Activated CD8-positive, alpha-beta memory T cell treated with anti-CD3 and anti-CD28 coated beads for 36 hours (primary cell): ENCODE results near the gene TMEM134. TPM values are rescaled to one million over a fixed set of nuclear protein-coding genes. Genes with fewer than 3 reads are reported as not detected.

ENCODE experiments used
- CTCF ChIA-PET: fragments of 350-600 bp; sonication (Branson Sonifier 250); formaldehyde crosslinking; loops from one replicate; lab custom pipeline; 2021; ENCODE audit warnings: antibody characterized with exemption; lab: Charles Lee
- POLR2A ChIA-PET: fragments of 350-600 bp; sonication (Branson Sonifier 250); formaldehyde crosslinking; loops from one replicate; lab custom pipeline; 2021; ENCODE audit warnings: antibody characterized with exemption; lab: Charles Lee
- total RNA-seq, 2 experiments: library from RNA; stranded (reverse); gene quantifications; one replicate each; pipeline ENCODE4 v1.2.3, GENCODE V29; 2021

The TMEM134 gene
- total RNA-seq, 2 experiments from 2014 or later: 46.4 to 47.7 TPM

DNA sequence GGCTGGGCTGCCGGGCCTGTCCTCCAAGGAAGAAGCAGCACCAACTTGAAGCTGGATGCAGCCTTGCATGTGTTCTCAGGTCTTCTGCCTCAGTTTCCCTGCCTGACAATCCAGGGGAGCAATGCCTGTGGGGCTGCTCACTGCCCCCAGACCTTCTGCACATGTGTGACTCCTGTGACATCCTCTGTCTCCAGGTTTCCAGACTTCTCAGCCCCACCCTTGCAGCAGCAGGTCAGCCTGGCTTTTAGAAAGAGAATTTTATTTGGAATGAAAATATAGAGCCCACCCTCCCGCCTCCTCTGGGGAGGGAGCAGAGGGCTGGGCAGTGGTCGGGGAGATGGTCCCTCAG lies 31.3 kb downstream of the TMEM134 start:
- CTCF ChIA-PET: interaction anchor here (0.5 to 3.0 kb wide), 13 partner anchors 9 to 69 kb away, joined by 3 to 16 read pairs (median 4); partner anchors contain the start of genes PITPNM1, PPP1CA, RPS6KB2 and TMEM134
- POLR2A ChIA-PET: interaction anchor here (0.6 to 5.6 kb wide), 16 partner anchors 9 to 205 kb away, joined by 3 to 79 read pairs (median 9); partner anchors contain the start of genes AIP, CLCF1, PPP1CA and RAD9A

DNA sequence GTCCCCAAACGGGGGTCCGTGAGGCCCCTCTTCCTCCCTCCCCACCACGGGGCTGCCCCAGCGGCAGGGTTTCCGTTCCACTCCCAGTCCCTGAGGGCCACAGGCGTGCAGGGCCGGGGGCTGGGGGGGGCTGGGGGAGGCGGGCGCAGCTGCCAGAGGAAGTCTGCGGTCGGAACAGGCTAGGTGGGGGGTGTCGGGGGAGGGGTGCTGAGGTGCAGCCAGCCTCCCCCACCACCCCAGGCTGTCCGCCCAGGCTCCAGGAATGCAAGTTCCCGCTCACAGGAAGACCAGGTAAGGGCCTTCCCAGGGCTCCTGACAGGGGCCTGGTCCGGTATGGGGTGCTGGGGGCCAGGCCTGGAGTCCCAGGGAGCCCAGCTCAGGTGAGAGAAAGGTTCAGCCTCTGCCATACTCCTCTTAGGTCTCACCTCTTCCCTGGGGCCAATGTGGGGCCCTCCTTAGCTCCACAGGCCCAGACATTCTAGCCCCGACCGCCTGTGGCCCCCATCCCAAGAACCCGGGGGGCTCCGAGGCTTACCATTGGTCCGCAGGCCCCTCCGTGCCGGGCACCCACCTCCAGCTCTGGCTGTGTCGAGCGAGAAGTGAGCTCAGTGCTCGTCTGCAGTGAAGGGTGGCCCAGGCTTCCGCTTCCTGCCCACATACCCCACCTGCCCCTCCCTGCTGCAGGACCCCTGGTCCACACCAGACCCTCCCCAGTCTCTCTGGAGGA lies 31.8 kb downstream of the TMEM134 start, which contains the start of gene PTPRCAP:
PTPRCAP (minus strand) TSS at position 601 of the 727 bp plus-strand sequence; CDS start at position 538, 63 bp downstream.
- ChIA-PET POLR2A (interaction anchor here (0.6 to 5.6 kb wide), 17 partner anchors 8 to 205 kb away, joined by 3 to 79 read pairs (median 7); partner anchors contain the start of genes AIP, CLCF1, PPP1CA and RAD9A), CTCF (interaction anchor here (0.5 to 3.0 kb wide), 14 partner anchors 9 to 69 kb away, joined by 3 to 16 read pairs (median 4); partner anchors contain the start of genes PITPNM1, PPP1CA, RPS6KB2 and TMEM134)

DNA sequence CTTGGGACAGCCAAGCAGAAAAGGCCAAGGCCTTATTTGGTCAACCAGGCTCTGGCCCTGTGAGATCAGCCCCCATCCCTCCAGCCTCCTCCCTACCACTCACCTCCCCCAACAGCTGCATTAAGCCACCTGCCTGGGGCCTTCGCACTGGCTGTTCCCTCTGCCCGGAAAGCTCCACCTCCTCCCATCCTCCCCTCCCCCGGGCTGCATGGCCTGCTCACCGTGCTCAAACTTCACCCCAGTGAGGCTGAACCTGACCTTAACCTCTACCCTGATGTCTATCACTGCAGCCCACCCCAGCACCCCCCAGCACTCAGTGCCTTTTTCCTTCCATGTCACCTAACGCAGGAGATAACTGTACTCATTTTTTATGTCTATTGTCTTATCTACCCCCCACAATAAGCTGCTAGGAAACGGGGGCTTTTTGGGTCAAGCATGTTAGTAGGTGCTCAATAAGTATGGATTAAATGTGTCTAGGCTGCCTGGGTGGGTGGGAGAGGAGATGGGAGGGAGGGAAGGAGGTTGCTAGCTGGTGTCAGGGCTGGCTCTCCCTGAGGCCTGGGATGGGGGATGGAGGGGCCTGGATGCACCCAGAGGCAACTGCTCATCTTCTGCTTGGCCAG lies 32.5 kb downstream of the TMEM134 start:
- POLR2A ChIA-PET: interaction anchor here (0.8 to 5.6 kb wide), 12 partner anchors 8 to 49 kb away, joined by 3 to 79 read pairs (median 16); partner anchors contain the start of genes AIP, PPP1CA, RPS6KB2 and TBC1D10C

DNA sequence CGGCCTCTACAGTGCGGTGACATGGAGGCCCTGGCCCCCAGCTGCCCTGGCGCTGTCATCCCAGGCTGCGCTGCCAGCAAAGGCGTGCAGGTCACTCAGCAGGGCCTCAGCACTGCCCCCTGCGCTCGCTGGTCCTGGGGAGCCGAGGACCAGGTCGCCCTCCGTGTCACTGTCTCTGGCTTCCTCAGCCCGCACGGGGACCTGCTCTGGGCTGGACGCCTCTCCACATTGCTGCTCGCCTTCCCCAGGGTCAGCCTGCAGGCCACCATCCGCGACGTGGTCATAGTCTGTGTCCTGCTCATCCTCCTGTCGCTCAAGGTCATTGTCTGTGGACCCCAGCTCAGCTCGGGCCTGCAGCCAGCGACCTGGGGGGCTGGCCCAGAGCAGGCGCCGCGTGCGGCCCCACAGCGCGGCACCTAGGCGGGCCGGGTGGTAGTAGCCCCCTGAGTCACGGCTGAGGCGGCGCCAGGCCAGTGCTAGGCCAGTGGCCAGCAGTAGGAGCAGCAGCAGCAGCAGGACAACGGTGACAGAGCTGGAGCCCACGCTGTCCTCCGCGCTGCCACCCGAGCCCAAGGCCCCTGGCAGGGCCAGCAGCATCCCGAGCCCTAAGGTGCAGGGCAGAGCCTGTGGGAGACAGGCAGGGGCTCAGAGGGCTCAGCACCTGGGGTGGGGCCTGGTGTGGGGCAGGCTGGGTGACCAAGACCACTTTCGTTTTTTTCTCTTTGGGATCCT lies 33.2 kb downstream of the TMEM134 start:
- POLR2A ChIA-PET: interaction anchor here (1.2 to 5.6 kb wide), 8 partner anchors 9 to 50 kb away, joined by 7 to 79 read pairs (median 20); partner anchors contain the start of genes AIP, PPP1CA and TBC1D10C
- CTCF ChIA-PET: interaction anchor here (0.8 to 3.0 kb wide), 7 partner anchors 7 to 70 kb away, joined by 3 to 16 read pairs (median 6); partner anchors contain the start of genes PITPNM1, PPP1CA, RPS6KB2 and TMEM134

More for the DNA sequence above, 32.5 kb downstream of the TMEM134 start:
- CTCF ChIA-PET: interaction anchor here (0.8 to 3.0 kb wide), 10 partner anchors 8 to 69 kb away, joined by 3 to 16 read pairs (median 4); partner anchors contain the start of genes PITPNM1, PPP1CA, RPS6KB2 and TMEM134

DNA sequence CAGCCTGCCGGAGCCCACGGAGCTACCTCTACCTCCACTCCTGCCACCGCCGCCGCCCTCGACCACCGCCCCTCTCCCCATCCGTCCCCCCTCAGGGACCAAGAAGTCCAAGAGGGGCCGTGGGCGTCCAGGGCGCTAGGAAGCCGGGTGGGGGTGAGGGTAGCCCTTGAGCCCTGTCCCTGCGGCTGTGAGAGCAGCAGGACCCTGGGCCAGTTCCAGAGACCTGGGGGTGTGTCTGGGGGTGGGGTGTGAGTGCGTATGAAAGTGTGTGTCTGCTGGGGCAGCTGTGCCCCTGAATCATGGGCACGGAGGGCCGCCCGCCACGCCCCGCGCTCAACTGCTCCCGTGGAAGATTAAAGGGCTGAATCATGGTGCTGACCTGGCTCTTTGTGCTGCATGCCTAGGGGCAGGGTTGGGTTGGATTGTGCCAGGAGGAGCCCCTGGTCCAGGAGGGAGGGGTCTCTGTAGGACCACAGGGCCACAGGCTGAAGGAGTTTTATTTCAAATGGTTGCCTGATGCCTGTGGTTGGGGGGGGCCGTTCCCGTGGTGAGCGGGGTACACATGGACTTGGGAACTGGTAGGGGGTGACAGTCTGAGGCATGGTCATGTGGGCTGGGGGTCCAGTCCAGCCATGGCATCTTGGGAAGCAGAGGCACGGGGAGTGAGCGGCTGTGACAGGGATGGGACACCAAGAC lies 33.9 kb downstream of the TMEM134 start:
- POLR2A ChIA-PET: interaction anchor here (1.0 to 5.6 kb wide), 6 partner anchors 10 to 70 kb away, joined by 3 to 79 read pairs (median 17); partner anchors contain the start of genes AIP, PITPNM1 and TBC1D10C
- CTCF ChIA-PET: interaction anchor here (1.1 to 3.0 kb wide), 4 partner anchors 15 to 53 kb away, joined by 3 to 16 read pairs (median 4); partner anchors contain the start of gene PPP1CA

DNA sequence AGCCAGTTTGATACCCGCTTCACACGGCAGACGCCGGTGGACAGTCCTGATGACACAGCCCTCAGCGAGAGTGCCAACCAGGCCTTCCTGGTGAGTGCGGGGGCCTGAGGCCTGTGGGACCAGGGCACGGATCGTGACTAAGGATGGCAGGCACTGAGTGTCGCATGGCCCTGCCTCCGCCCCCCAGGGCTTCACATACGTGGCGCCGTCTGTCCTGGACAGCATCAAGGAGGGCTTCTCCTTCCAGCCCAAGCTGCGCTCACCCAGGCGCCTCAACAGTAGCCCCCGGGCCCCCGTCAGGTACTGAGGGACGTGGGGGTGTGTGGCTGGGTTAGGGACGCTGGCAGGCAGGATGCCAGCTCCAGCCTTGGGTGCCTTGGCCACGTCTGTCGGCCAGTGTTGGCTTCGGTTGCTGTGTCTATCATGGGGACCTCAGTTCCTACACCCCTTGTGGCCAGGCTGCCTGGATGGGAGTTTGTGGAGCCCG lies 34.6 kb downstream of the TMEM134 start:
- ChIA-PET POLR2A (interaction anchor here (0.7 to 5.6 kb wide), 6 partner anchors 10 to 71 kb away, joined by 3 to 79 read pairs (median 3); partner anchors contain the start of genes AIP and PITPNM1), CTCF (interaction anchor here (0.6 to 1.7 kb wide), 5 partner anchors 14 to 71 kb away, joined by 3 to 5 read pairs (median 5); partner anchors contain the start of genes PITPNM1 and PPP1CA)

DNA sequence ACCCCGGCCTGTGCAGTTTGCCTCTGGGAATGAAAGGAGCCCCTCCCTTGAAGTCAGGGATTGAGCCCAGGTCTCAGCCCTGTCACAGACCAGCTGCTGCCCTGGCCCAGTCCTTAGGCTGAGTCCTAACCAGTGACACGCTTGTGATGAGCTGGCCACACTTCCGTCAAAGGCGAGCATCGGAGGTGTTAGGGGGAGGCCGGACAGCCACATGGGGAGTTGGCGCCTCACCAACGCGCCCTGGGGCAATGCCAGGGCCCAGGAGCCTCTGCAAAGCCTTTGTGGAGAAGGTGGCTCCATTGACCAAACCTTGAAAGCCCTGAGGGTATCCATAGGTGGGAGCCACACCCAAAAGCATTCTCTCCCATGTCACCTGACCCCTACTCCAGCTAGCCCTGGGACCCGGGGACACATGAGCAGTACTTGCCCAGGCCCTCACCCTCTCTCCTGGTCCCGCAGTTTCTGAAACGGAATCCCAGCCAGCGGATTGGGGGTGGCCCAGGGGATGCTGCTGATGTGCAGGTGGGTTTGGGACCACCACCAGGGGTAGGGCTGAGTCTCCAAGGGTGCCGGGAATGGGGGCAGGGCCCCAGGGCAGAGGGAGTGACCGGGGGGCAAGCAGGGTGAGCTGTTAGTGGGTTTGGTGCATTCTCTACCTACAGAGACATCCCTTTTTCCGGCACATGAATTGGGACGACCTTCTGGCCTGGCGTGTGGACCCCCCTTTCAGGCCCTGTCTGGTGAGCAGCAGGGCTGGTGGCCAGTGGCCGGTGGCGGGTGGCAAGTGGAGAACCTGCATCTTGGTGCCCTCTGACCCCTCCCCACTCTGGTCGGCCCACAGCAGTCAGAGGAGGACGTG lies 35.3 kb downstream of the TMEM134 start:
- CTCF ChIA-PET: interaction anchor here (0.6 to 1.7 kb wide), 7 partner anchors 8 to 72 kb away, joined by 3 to 5 read pairs (median 4); partner anchors contain the start of genes PITPNM1 and PPP1CA
- POLR2A ChIA-PET: interaction anchor here (0.6 to 5.6 kb wide), 10 partner anchors 11 to 72 kb away, joined by 3 to 79 read pairs (median 3); partner anchors contain the start of genes AIP and PITPNM1

DNA sequence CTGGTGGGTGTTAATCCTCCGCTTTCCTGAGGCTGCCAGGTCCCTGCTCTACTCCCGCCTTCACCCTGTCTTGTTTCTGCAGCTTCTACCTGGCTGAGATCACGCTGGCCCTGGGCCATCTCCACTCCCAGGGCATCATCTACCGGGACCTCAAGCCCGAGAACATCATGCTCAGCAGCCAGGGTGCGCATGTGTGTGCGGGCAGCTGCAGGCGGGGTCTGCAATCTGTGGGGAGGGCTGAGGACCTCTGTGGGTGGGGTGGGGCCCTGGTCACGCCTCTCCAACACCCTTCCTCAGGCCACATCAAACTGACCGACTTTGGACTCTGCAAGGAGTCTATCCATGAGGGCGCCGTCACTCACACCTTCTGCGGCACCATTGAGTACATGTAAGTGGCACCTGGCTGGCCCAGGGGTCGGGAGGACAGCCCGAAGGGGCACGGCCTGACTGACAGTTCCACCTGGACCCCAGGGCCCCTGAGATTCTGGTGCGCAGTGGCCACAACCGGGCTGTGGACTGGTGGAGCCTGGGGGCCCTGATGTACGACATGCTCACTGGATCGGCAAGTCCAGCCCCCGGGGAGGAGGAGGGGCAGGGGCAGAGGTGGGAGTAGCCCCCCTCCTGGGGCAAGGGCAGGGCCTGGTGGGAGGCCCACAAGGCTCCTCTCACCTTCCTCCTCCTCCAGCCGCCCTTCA lies 36.2 kb downstream of the TMEM134 start:
- ChIA-PET CTCF (interaction anchor here (0.9 to 1.4 kb wide), 3 partner anchors 8 to 26 kb away, joined by 3 read pairs; no protein-coding TSS in a partner anchor), POLR2A (interaction anchor here (0.6 to 1.2 kb wide), 4 partner anchors 12 to 54 kb away, joined by 3 to 6 read pairs (median 3); no protein-coding TSS in a partner anchor)

DNA sequence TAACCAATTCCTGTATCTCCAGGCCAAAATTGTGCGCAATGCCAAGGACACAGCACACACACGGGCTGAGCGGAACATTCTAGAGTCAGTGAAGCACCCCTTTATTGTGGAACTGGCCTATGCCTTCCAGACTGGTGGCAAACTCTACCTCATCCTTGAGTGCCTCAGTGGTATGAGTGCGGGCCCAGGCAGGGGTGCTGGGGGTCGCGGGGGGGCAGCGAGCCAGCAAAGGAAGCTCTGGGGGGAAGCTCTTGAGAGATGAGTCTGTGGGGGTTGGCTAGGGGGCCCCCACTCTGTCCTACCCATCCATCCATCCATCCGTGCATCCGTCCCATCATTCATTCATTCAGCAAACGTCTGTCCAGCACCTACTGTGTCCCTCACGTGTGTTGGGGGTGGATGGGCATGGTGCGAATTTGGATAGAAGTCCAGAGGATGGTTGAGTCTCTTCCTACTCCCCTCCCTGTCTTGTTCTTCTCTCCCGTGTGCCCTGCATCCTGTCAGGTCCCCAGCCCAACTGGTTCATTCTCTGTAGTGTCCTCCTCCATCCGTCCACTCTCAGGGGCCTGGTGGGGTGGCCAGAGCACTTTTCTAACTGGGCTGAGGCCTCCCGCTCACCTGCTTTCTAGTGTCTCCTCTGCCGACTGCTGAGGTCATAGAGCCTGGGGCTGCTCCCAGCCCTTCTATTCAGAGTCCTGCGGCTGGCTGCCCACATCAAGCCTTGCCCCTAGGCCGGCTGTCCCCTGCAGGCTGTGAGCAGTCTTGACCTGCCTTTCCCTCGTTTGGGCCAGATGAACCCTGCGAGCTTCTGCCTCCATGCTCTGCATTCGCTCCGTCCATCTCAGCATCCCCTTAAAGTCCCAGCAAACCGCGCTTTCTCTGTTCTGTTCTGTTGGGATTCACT lies 37.5 kb downstream of the TMEM134 start:
- ChIA-PET CTCF (interaction anchor here (0.7 to 0.9 kb wide), 2 partner anchors 25 to 30 kb away, joined by 3 to 4 read pairs; partner anchors contain the start of gene PPP1CA), POLR2A (interaction anchor here (1.0 kb wide), 1 partner anchor 12 kb away, joined by 5 read pairs; no protein-coding TSS in a partner anchor)

DNA sequence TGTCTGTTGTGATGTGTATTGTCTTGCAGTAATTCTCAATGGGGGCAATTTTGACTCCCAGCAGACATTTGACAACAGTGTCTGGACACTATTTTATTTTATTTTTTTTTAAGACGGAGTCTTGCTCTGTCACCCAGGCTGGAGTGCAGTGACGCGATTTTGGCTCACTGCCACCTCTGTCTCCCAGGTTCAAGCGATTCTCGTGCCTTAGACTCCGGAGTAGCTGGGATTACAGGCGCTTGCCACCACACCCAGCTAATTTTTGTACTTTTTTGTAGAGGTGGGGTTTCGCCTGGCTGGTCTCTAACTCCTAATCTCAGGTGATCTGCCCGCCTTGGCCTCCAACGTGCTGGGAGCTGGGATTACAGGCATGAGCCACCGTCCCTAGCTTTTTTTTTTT lies 39.3 kb downstream of the TMEM134 start:
- ChIA-PET POLR2A (interaction anchor here (2.6 kb wide), 1 partner anchor 9 kb away, joined by 27 read pairs; the partner anchor contains the start of gene PTPRCAP), CTCF (interaction anchor here (2.5 kb wide), 1 partner anchor 7 kb away, joined by 14 read pairs; the partner anchor contains the start of gene PTPRCAP)

DNA sequence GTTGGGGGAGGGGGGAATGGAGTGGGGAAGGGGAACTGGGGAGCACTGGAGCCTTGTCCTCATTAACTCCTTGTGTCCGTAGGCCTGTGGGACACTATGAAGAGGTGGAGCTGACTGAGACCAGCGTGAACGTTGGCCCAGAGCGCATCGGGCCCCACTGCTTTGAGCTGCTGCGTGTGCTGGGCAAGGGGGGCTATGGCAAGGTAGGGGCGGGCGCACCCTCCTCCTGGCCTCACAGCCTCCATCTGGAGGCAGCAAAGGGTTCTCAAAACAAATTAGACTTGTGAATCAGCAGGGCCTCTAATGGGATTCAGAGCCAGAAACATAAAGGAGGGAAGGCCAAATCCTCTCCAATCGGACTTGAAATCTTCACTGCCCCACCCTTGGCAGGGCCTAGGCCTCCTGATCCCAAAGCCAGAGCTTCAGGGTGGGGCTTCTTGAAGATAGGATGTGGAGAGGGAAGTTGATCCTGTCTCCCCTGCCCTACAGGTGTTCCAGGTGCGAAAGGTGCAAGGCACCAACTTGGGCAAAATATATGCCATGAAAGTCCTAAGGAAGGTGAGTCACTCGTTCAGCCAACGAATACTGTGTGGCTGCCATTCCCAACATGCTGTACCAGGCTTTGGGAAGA lies 39.9 kb downstream of the TMEM134 start:
- ChIA-PET POLR2A (interaction anchor here (0.7 to 2.6 kb wide), 6 partner anchors 9 to 27 kb away, joined by 3 to 27 read pairs (median 8); partner anchors contain the start of genes PPP1CA, PTPRCAP and TBC1D10C), CTCF (interaction anchor here (2.5 kb wide), 1 partner anchor 8 kb away, joined by 14 read pairs; the partner anchor contains the start of gene PTPRCAP)

DNA sequence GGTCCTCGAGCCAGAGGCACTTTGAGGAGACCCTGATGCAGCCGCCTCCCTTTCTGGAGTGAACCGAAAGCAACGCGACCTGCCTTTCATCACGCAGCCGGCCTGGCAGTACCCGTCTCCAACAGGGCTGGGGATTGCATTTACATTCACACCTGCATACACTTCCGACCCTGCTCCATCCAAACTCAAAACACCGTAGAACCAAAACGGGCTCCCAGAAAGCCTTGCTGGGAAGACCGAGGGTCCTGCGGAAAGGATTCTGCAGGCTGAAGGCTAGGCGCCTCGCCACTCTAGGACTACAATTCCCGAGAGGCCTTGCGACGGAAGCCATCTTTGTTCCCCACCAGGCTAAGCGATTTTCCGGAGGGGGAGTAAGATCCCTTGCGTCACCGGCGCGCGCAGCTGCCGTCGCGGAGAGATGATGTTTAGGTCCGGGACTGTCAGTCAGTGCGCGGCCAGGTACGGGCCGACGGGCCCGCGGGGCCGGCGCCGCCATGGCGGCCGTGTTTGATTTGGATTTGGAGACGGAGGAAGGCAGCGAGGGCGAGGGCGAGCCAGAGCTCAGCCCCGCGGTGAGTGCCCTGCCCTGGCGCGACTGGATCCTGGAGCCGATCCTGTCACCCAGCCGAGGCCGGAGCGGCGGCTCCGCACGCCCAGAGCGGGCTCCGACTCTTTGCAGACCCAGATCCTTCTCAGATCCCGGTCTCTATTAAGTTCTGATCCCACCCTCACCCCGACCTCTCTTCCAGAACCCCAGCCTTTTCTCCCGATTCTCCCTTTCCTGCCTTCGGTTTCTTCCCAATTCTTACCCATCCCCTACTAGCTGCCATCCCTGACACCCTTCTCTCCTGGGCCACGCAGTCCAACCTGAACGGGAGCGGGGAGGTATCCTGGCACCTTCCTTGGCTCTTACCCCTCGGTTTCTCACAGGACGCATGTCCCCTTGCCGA lies 40.7 kb downstream of the TMEM134 start, which contains the start of gene RPS6KB2:
RPS6KB2 (plus strand) TSS at position 443 of the 950 bp plus-strand sequence; CDS start at position 495, 52 bp downstream.
- POLR2A ChIA-PET: interaction anchor here (0.7 to 2.6 kb wide), 7 partner anchors 8 to 27 kb away, joined by 3 to 27 read pairs (median 5); partner anchors contain the start of genes PPP1CA, PTPRCAP and TBC1D10C

More for the DNA sequence above, 40.7 kb downstream of the TMEM134 start, which contains the start of gene RPS6KB2:
- CTCF ChIA-PET: interaction anchor here (1.0 to 2.5 kb wide), 2 partner anchors 9 to 27 kb away, joined by 3 to 14 read pairs; partner anchors contain the start of genes PPP1CA and PTPRCAP
